OCI-LY3 (cell line): ENCODE measurements around the gene FUZ.

Source experiments
- CTCF ChIP-seq: fragments of 200-600, 300-600 bp; sonication (generic); IDR thresholded peaks from 2 replicates; pipeline ENCODE4 v1.5.1; 2014; ENCODE audit warnings: antibody characterized with exemption, low read length, low read depth
- EZH2phosphoT487 ChIP-seq: fragments of 200-600 bp; shearing (Covaris generic); IDR thresholded peaks from 2 replicates; pipeline ENCODE4 v1.6.1; 2018; ENCODE audit warnings: antibody characterized with exemption, mixed run types, low read depth

- TF ChIP-seq CTCF, result no peak
- no peak for TF ChIP-seq EZH2phosphoT487
These were observed 11.0 kb downstream of the FUZ start for GRCh38 chr19:49801966-49802661.
